A673 (cell line): ENCODE measurements around the gene DVL3.

Source experiments
- CTCF ChIP-seq: fragments of 300-800, 200-600 bp; sonication (generic); conservative IDR thresholded peaks from 2 replicates; pipeline ENCODE4 v1.5.1; 2017; ENCODE audit warnings: low read depth, mild to moderate bottlenecking, antibody characterized with exemption, low read length, moderate library complexity, mixed read lengths
- EZH2 ChIP-seq: fragments of 200-600 bp; sonication (generic); IDR thresholded peaks from 2 replicates; pipeline ENCODE4 v1.6.1; 2017; ENCODE audit warnings: borderline replicate concordance, low read depth, mild to moderate bottlenecking, mixed read lengths, antibody characterized with exemption, low read length; ENCODE audit not compliant: poor library complexity, severe bottlenecking

DNA sequence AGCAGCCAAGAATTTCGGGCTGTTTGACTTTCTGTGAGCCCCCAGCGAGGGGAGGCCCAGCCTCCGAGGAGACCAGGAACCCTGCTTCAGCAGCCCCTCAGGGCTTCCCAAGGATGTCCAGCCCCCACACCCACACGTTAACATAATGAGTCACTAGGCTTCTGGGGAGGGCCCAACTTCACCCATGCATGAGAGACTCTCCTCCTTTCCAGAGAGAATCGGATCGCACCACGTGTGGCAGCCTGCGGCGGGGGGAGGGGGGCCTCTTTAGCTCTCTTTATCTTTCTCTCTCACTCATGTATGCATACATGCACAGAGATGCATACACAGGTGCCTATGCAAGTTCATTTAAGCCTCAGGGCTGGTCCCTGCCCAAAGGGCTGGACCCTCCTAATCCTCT lies 16.4 kb downstream of the DVL3 start:
- TF ChIP-seq CTCF (no peak), EZH2 (no peak)
